IMR-90 (cell line): ENCODE measurements around the gene HOOK1. TPM values are rescaled to one million over a fixed set of nuclear protein-coding genes. Genes with fewer than 3 reads are reported as not detected.

Experiments used
- ATAC-seq: fragments of 200-7000 bp; cut with Tn5 transposase; 2 replicates; pipeline ENCODE4 v1.9.1; 2020; ENCODE audit warnings: low read depth, mild to moderate bottlenecking, moderate library complexity
- BruUV-seq: library from RNA; stranded (reverse); fragments of 400-500 nt; replicated peaks from 2 replicates; lab custom pipeline; 2021; lab: Mats Ljungman, UMichigan
- CTCF ChIA-PET: fragments of 300-600 bp; formaldehyde crosslinking; extraction: SDS; loops from one replicate; lab custom pipeline; 2021; ENCODE audit warnings: antibody characterized with exemption; lab: Yijun Ruan, JAX
- POLR2A ChIA-PET: fragments of 300-600 bp; sonication (Branson Sonifier 250); formaldehyde crosslinking; loops from one replicate; lab custom pipeline; 2022; ENCODE audit warnings: antibody characterized with exemption; ENCODE audit not compliant: unreplicated experiment; lab: Charles Lee
- DNase-seq: peaks from one replicate; pipeline ENCODE4 v3.0.0; 2013
- H2AFZ ChIP-seq: replicated peaks from 2 replicates; pipeline ENCODE3; 2013; ENCODE audit warnings: low read length, mild to moderate bottlenecking; ENCODE audit not compliant: poor library complexity
- H2AK5ac ChIP-seq: 2 replicates; pipeline ENCODE4 v1.6.1; 2013; ENCODE audit warnings: low read depth, low read length, inconsistent platforms
- H2AK9ac ChIP-seq: replicated peaks from 2 replicates; pipeline ENCODE3; 2013; ENCODE audit warnings: mild to moderate bottlenecking, low read depth, low read length, moderate library complexity; ENCODE audit not compliant: poor library complexity
- H2BK120ac ChIP-seq: 2 replicates; pipeline ENCODE4 v1.6.1; 2013; ENCODE audit warnings: low read depth, low read length, inconsistent platforms
- H2BK15ac ChIP-seq: 3 replicates; pipeline ENCODE4 v1.6.1; 2013; ENCODE audit warnings: low read depth, low read length, inconsistent platforms
- H2BK20ac ChIP-seq: 2 replicates; pipeline ENCODE4 v1.6.1; 2013; ENCODE audit warnings: low read depth, mild to moderate bottlenecking, inconsistent platforms, low read length, moderate library complexity
- H2BK5ac ChIP-seq: 2 replicates; pipeline ENCODE4 v1.6.1; 2013; ENCODE audit warnings: mild to moderate bottlenecking, low read depth, low read length, inconsistent platforms; ENCODE audit not compliant: poor library complexity, severe bottlenecking
- H3K14ac ChIP-seq: replicated peaks from 2 replicates; pipeline ENCODE4 v1.6.1; 2013; ENCODE audit warnings: low read depth, low read length, inconsistent platforms
- H3K18ac ChIP-seq: 2 replicates; pipeline ENCODE4 v1.6.1; 2013; ENCODE audit warnings: low read depth, low read length, control low read depth
- H3K23ac ChIP-seq: 2 replicates; pipeline ENCODE4 v1.6.1; 2013; ENCODE audit warnings: low read depth, low read length, inconsistent platforms
- H3K27ac ChIP-seq: 2 replicates; pipeline ENCODE4 v1.5.1; 2013; ENCODE audit warnings: mild to moderate bottlenecking, control low read depth, low read length; ENCODE audit not compliant: insufficient read depth
- H3K27me3 ChIP-seq: 2 replicates; pipeline ENCODE4 v1.6.1; 2013; ENCODE audit warnings: low read length; ENCODE audit not compliant: control insufficient read depth, insufficient read depth
- H3K36me3 ChIP-seq: 2 replicates; pipeline ENCODE4 v1.6.1; 2013; ENCODE audit warnings: low read length, mixed read lengths; ENCODE audit not compliant: control insufficient read depth, insufficient read depth
- H3K4ac ChIP-seq: 2 replicates; pipeline ENCODE4 v1.6.1; 2013; ENCODE audit warnings: low read depth, low read length, inconsistent platforms
- H3K4me1 ChIP-seq: 2 replicates; pipeline ENCODE4 v1.6.1; 2013; ENCODE audit warnings: low read length, mixed read lengths; ENCODE audit not compliant: control insufficient read depth, insufficient read depth
- H3K4me2 ChIP-seq: 2 replicates; pipeline ENCODE4 v1.6.1; 2013; ENCODE audit warnings: low read depth, mild to moderate bottlenecking, control low read depth, low read length, moderate library complexity
- H3K4me3 ChIP-seq: 2 replicates; pipeline ENCODE4 v1.5.1; 2013; ENCODE audit warnings: low read depth, mild to moderate bottlenecking, control low read depth, low read length, moderate library complexity; ENCODE audit not compliant: insufficient read depth
- H3K56ac ChIP-seq: 2 replicates; pipeline ENCODE4 v1.6.1; 2013; ENCODE audit warnings: low read length, inconsistent platforms; ENCODE audit not compliant: insufficient read depth; ENCODE audit errors: extremely low read depth
- H3K79me1 ChIP-seq, 2 experiments: 2 replicates each; pipeline ENCODE4 v1.6.1; 2013; ENCODE audit warnings: low read length in 2 of 2, inconsistent platforms in 1 of 2, low read depth in 1 of 2
- H3K9ac ChIP-seq: 2 replicates; pipeline ENCODE4 v1.6.1; 2013; ENCODE audit warnings: low read depth, low read length, control low read depth
- H3K9me1 ChIP-seq: 2 replicates; pipeline ENCODE4 v1.6.1; 2013; ENCODE audit warnings: low read length, inconsistent platforms; ENCODE audit not compliant: insufficient read depth
- H3K9me3 ChIP-seq: 2 replicates; pipeline ENCODE4 v1.6.1; 2013; ENCODE audit warnings: low read length; ENCODE audit not compliant: control insufficient read depth, insufficient read depth
- H4K20me1 ChIP-seq: 2 replicates; pipeline ENCODE4 v1.6.1; 2013; ENCODE audit warnings: low read length, inconsistent platforms; ENCODE audit not compliant: insufficient read depth
- H4K5ac ChIP-seq: 2 replicates; pipeline ENCODE4 v1.6.1; 2013; ENCODE audit warnings: mild to moderate bottlenecking, low read depth, low read length, control low read depth
- H4K8ac ChIP-seq, 2 experiments: 2 replicates each; pipeline ENCODE4 v1.6.1; 2013; ENCODE audit warnings: low read depth in 2 of 2, low read length in 2 of 2, control low read depth in 1 of 2, inconsistent platforms in 1 of 2
- H4K91ac ChIP-seq: 2 replicates; pipeline ENCODE4 v1.6.1; 2013; ENCODE audit warnings: low read depth, low read length, inconsistent platforms; ENCODE audit not compliant: insufficient read depth
- CEBPB ChIP-seq: IDR thresholded peaks from 2 replicates; pipeline ENCODE4 v1.6.1; 2012; ENCODE audit warnings: low read depth, low read length, improper control_type of control experiment
- WGBS, 2 experiments: methylation state at CpG; one replicate each; pipeline versions ENCODE4 v1.1.5 to v1.1.7; 2013; ENCODE audit warnings: missing lambda C conversion rate in 2 of 2; ENCODE audit not compliant: insufficient read length in 1 of 2; ENCODE audit errors: extremely low coverage in 2 of 2; 5-methylcytosine and 5-hydroxymethylcytosine counted together
- dilution Hi-C: fragments of 300-500 bp; cut with HindIII; formaldehyde crosslinking; loops from one replicate; pipeline ENCODE4 v1.14.3; 2018; ENCODE audit warnings: low sequenced_read_pairs; ENCODE audit not compliant: unreplicated experiment
- in situ Hi-C: fragments of 300-500 bp; cut with MboI; formaldehyde crosslinking; loops from 3 replicates; pipeline ENCODE4 v1.14.3; 2019; ENCODE audit warnings: low sequenced_read_pairs, inconsistent platforms, mixed read lengths
- intact Hi-C: fragments of 100-400 bp; cut with micrococcal nuclease; formaldehyde crosslinking; loops from 2 replicates; pipeline ENCODE4 v1.10.0; 2022
- polyA plus RNA-seq, 3 experiments: library from polyadenylated mRNA; depleted of rRNA; stranded (reverse); fragments of >200 nt; gene quantifications; 2 replicates each; pipeline ENCODE4 v1.2.3, GENCODE V29; 2012; ENCODE audit warnings: low replicate concordance in 1 of 3
- total RNA-seq: library from RNA; depleted of rRNA; stranded (reverse); fragments of >200 nt; gene quantifications from 2 replicates; pipeline ENCODE4 v1.2.3, GENCODE V29; 2012
- TF ChIP-seq, protein P1 (sequence below): fragments of 150-350 bp; IDR thresholded peaks from 2 replicates; pipeline ENCODE4 v1.6.1; 2016; ENCODE audit warnings: low read depth, mild to moderate bottlenecking, low read length, moderate library complexity, borderline replicate concordance
- TF ChIP-seq, protein P2 (sequence below): conservative IDR thresholded peaks from 2 replicates; pipeline ENCODE4 v1.5.1; 2012; ENCODE audit warnings: mild to moderate bottlenecking, low read depth, low read length, improper control_type of control experiment

HOOK1 gene
- total and polyA plus RNA-seq, 2 of the 4 experiments (the other 2 are of a cell fraction): not detected

DNA sequence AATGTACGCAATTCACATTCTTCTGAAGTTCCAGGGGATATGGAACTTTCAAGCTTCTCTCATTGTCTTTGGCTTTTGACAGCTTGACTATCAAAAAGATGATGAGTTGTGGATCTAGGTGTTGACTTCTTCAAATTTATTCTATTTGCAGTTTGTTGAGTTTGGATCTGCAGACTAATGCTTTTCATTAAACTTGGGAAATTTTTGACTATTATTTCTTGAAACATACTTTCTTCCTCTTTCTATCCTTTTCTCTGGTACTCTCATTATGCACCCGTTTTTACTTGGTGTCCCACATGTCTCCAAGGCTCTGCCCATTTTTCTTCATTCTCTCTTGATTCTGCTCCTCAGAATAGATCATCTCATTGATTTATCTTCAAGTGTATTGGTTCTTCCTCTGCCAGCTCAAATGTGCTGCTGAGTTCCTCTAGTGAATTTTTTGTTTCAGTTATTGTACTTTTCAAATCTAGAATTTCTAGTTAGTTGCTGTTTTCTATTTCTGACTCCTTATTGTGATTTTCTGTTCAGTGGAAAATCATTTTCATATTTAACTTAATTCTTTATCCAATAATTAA, 62.4 kb downstream of the HOOK1 start:
- Histone ChIP-seq H2AFZ (no peak overlapping the region), H4K5ac (no peak overlapping the region), H2BK15ac (no peak overlapping the region), H3K27ac (no peak overlapping the region), H2BK120ac (no peak overlapping the region), H2AK5ac (no peak overlapping the region), H4K20me1 (no peaks in the 10 kb centered on the region), H3K18ac (no peak overlapping the region), H3K56ac (no peak overlapping the region), H3K36me3 (no peaks in the 10 kb centered on the region), H3K9ac (no peak overlapping the region), H3K4ac (no peak overlapping the region), H4K8ac (no peak overlapping the region), H2AK9ac (no peak overlapping the region), H3K4me1 (no peaks in the 10 kb centered on the region), H2BK5ac (no peak overlapping the region), H3K23ac (no peak overlapping the region), H2BK20ac (no peak overlapping the region), H3K79me1 (no peaks in the 10 kb centered on the region), H3K4me3 (no peak overlapping the region), H3K14ac (no peak overlapping the region), H3K27me3 (peaks cover 4% of the 10 kb centered on the region; the same call in 1 of the 2 replicates), H3K9me1 (no peaks in the 10 kb centered on the region), H3K9me3 (no peaks in the 10 kb centered on the region; the same call in 1 of the 2 replicates), H4K91ac (no peak overlapping the region), H3K4me2 (no peak overlapping the region)
- TF ChIP-seq, protein P1, sequence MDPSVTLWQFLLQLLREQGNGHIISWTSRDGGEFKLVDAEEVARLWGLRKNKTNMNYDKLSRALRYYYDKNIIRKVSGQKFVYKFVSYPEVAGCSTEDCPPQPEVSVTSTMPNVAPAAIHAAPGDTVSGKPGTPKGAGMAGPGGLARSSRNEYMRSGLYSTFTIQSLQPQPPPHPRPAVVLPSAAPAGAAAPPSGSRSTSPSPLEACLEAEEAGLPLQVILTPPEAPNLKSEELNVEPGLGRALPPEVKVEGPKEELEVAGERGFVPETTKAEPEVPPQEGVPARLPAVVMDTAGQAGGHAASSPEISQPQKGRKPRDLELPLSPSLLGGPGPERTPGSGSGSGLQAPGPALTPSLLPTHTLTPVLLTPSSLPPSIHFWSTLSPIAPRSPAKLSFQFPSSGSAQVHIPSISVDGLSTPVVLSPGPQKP: no peak
- no peak for TF ChIP-seq CEBPB
- TF ChIP-seq, protein P2, sequence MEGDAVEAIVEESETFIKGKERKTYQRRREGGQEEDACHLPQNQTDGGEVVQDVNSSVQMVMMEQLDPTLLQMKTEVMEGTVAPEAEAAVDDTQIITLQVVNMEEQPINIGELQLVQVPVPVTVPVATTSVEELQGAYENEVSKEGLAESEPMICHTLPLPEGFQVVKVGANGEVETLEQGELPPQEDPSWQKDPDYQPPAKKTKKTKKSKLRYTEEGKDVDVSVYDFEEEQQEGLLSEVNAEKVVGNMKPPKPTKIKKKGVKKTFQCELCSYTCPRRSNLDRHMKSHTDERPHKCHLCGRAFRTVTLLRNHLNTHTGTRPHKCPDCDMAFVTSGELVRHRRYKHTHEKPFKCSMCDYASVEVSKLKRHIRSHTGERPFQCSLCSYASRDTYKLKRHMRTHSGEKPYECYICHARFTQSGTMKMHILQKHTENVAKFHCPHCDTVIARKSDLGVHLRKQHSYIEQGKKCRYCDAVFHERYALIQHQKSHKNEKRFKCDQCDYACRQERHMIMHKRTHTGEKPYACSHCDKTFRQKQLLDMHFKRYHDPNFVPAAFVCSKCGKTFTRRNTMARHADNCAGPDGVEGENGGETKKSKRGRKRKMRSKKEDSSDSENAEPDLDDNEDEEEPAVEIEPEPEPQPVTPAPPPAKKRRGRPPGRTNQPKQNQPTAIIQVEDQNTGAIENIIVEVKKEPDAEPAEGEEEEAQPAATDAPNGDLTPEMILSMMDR: no peak
- POLR2A ChIA-PET: no interaction called here
- DNase-seq (no peak), ATAC-seq (no peak)
- in situ Hi-C loops (no loop called here), intact Hi-C loops (no loop called here), dilution Hi-C loops (no loop called here)
- no TSS peak for BruUV-seq
- CTCF ChIA-PET: no interaction called here
- no CpG with 5 or more reads among the region's 2 CpGs for WGBS, 2 experiments
